GM19438 (cell line): ENCODE results near the gene CPSF7.
"Not testable (repeated sequence)": the region's sequence is repeated elsewhere in the genome, so short reads cannot be mapped to it uniquely, and the experiment has no call there.

ENCODE experiments used
- ATAC-seq: cut with Tn5 transposase; IDR thresholded peaks from one replicate; pipeline ENCODE4 v1.9.1; 2021; ENCODE audit warnings: low read depth; ENCODE audit not compliant: unreplicated experiment

The CPSF7 gene, protein sequence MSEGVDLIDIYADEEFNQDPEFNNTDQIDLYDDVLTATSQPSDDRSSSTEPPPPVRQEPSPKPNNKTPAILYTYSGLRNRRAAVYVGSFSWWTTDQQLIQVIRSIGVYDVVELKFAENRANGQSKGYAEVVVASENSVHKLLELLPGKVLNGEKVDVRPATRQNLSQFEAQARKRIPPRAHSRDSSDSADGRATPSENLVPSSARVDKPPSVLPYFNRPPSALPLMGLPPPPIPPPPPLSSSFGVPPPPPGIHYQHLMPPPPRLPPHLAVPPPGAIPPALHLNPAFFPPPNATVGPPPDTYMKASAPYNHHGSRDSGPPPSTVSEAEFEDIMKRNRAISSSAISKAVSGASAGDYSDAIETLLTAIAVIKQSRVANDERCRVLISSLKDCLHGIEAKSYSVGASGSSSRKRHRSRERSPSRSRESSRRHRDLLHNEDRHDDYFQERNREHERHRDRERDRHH

DNA sequence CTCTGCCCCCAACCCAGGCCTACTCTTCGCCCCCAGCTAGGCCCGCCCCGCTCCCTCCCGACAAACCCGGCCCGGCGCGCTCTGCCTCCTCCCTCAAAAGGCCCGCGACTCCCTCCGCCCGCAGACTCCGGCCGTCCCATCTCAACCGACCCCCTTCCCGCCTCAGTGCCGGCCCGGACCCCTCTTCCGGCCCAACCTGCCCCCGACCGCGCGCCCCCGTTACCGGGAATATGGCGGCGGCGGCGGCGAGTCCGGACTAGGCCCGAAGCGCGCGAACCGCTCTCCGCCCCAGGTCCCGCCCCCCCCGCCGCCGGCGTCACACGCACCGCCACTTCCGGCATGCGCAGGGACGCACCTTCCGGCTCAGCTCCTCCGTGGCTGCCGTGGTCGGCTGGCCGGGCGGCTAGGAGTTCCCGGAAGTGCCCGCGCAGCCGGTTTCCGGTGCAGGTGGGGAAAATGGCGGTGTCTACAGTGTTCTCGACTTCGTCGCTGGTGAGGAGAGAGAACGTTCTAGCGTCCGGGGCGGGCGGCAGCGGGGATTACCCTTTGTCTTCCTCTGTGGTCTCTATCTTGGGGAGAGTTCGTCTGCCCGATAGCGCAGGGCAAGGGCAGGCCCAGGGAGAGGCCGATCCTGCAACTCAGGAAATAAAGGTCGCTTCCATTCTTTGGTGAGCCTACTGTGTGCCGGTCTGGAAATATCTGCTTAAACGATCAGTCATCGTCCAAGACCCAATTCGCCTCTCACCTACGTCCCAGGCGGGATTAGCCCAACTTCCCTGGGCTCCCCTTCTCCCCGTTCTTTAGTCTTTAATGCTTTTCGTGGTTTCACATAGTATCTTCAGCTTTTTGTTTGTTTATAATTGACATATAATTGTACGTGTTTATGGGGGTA lies at the start of gene CPSF7, which contains the start of gene SDHAF2:
CPSF7 (minus strand) TSS at position 285 of the 892 bp plus-strand sequence. CDS start 740 bp downstream, outside the sequence.
SDHAF2 (plus strand) TSS at position 434 of the 892 bp plus-strand sequence; CDS start at position 457, 23 bp downstream.
- peak; percentile 87 for ATAC-seq

DNA sequence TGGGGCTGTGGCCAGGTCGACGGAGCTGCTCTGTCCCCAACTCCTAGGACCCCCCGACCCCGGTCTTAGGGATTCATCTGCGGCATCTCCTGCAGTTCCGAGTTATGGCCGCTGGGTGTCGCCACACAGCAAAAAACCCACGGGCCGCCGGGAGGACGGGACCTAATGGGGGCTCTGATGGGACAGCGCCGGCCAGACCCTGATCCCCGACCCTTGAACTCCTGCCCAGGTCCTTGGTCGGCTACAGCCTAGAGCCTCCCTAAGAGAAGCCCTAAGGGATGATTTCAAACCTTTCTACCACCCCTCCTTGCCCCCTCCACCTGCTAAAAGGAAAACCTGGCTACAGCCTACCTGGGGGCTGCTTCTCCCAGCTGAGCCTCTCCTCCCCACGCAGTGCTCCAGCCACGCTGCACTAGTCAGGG lies 48.0 kb upstream of the CPSF7 start:
- no peak for ATAC-seq

DNA sequence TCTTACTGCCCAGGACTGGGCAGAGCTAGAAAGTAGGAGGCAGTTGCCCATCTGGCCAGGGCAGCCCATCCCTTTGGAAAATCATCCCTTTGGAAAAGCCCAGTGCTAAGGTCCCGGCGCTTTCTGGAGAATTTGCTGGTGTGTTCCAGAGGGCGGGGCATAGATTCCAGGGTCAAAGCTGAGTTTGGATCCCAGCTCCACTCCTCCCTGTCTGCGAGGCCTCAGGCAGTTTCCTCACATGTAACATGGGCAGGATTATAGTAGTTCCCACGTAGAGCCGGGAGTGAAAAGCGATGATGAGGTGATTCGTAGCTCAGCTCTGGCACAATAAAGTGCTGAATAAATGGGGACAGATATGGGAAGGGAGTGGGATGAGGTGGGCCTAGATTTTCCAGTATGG lies 47.4 kb upstream of the CPSF7 start:
- ATAC-seq = no peak

- ATAC-seq = no peak
Observed at GRCh38 chr11:61476371-61476770, 46.6 kb upstream of the CPSF7 start.

- no peak for ATAC-seq
Observed at GRCh38 chr11:61475433-61475832, 45.7 kb upstream of the CPSF7 start.

- ATAC-seq = no peak
Observed at GRCh38 chr11:61474013-61474643, 44.4 kb upstream of the CPSF7 start.

DNA sequence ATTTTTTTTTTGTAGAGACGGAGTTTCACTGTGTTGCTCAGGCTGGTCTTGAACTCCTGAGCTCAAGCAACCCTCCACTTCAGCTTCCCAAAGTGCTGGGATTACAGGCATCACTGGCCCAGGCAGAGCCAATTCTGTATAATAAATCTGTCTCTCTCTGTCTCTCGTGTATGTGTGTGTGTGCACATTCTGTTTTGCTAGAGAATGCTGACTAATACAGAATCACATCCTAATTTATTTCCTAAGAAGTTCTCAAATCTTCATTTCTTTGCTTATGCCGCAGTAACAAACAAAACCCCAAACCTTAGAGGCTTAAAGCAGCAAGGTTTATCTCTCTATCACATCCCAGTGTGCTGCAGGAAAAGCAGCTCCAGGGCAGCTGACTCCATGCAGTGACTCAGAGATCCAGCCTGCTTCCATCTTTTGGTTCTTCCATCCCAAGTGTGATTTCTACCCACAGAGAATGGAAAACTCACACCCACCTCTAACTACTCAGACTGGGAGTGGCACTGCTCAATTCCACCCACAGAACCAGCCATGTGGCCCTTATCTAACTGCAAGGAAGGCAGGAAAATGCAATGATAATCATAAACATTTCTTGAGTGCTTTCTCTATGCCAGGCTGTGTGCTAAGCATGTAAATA lies 43.7 kb upstream of the CPSF7 start:
- no peak for ATAC-seq

GRCh38 chr11:61472868-61473267 lies 43.1 kb upstream of the CPSF7 start:
- ATAC-seq = no peak

DNA sequence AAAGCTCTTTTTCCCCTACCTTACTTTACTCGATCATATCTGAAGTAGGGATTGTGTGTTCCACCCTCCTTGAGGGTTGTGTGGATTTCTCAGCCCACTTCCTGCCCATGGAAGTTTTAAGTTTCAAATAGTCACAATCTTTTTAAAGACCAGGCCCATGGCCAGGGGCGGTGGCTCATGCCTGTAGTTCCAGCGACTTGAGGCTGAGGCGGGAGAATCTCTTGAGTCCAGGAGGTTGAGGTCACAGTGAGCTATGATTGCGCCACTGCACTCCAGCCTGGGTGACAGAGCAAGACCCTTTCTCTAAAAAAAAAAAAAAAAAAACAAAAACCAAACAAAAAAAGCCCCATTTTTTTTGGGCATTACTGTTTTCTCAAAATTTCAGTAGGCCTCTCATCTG lies 42.5 kb upstream of the CPSF7 start:
- no peak for ATAC-seq

GRCh38 chr11:61468002-61468401 lies 38.2 kb upstream of the CPSF7 start:
- no peak for ATAC-seq

DNA sequence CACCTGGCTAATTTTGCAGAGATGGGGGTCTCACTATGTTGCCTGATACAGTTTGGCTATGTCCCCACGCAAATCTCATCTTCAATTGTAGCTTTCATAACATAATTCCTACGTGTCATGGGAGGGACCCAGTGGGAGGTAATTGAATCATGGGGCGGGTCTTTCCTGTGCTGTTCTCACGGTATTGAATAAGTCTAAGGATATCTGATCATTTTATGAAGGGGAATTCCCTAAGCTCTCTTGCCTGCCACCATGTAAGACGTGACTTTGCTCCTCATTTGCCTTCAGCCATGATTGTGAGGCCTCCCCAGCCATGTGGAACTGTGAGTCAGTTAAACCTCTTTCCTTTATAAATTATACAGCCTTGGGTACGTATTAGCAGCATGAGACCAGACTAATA lies 37.8 kb upstream of the CPSF7 start:
- not testable (repeated sequence) for ATAC-seq

DNA sequence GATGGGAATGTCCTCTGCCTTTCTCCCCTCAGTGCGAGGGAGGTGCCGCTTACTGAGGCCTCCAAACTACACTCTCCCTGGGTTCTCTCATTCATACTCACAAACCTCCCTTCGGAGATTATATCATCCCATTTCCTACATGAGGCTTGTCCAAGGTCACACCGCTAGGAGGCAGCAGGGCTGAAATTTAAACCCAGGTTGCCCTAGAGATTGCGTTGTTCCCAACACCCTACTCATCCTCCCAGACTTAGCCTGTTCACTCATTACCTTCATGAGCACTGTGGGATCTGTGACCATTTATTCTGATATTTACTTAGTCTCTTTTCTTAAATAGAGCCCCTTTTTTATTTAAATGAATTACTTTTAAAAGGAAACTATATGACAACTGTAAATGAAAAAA lies 31.2 kb upstream of the CPSF7 start:
- ATAC-seq = no peak

DNA sequence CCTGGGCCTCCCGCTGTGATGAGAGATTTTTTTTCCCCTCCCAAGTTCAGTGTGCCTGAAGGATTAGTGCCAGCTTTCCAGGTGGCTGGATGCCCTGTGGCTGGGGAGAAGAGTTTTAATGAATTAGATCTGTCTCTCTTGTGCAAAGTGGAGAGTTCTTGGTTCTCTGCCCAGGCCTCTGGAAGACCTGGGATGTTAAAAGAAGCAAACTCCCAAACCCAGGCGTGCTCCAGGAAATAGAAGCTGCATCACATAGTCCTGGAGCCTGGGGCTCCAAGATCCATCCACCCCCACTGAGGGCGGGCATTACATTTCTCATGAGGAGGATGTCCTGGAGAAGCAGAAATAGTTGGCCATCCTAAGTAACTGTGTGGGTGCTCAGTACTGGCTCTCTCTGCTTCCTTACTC lies 30.7 kb upstream of the CPSF7 start:
- no peak for ATAC-seq

DNA sequence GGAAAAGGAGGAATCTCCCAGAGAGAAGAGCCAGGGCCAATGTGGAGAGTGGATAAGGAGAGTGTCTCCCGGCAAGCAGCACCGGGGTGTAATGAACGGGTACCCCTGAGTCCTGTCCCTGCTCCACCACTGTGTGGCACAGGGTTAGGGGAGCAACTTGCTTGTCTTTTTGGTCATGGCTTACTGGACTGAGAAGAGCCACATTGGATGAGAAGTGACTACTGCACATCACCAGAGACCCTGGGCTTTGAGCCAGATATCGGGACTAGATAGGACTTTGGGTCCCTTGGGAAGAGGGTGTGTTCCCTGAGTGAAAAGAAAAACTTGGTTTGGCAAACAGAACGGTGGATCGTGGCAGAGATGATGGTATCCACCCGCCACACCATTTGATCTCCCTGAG lies 24.7 kb upstream of the CPSF7 start:
- no peak for ATAC-seq

GRCh38 chr11:61453695-61454094 lies 23.9 kb upstream of the CPSF7 start:
- no peak for ATAC-seq

- no peak for ATAC-seq
Observed at GRCh38 chr11:61452825-61453224, 23.1 kb upstream of the CPSF7 start.

DNA sequence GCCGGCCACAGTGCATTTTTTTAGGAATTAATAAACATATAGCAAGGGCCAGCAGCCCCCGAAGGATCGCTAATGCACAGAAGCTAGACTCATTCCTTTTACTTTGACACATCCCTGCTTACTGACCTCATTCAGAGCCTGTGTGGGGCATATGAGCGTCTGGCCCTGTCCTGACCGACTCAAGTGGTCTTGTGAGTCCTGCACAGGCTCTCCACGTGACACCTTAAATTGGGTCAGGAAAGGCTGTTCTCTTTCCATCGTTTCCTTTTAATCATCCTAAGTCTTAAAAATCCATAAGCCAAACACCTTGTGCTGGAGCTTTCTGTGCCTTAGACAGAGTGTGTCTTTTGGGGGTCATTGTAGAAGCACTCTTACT lies 18.8 kb upstream of the CPSF7 start:
- ATAC-seq = no peak

DNA sequence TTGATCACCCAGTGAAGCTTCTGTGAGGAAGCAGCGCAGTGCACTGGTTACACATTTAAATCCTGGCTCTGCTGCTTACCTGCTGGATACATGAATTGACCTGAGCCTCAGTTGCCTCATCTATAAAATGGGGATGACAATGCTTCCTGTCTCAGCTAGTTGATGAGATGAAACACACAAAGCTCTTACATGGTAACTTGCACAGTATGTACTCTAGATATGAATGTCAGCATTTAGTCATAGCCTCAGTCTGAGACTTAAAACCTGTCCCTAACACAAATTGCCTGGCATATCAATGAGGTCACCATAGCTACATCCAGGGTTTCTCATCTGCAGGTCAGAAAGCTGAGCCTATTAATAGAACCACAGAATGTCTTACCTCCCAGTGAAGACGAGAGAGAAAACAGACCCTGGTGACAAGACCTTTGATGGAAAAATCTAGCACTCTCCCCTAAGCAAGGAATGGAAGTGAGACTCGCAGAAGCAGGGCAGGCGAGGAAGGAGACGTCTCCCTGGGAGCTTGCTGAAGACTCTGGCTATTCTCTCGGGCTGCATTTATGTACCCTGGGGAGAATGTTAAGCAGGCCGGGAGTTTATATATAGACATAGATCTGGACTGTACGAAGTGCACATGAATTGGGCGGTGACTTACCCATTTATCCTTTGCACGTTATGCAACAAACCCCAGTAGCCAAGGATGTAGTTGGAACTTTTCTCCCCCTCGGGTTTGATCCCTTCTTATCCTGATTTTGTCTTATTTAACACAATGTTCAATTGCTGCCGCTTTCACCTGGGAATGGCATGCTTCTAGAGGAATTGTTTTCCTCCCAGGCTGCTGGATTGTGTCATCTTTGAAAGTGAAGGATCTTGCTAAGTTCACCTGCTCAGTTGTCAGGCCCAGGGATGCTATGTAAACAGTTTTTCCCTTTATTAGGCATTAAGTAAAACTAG lies 18.1 kb upstream of the CPSF7 start:
- ATAC-seq = no peak

- ATAC-seq = no peak
Observed at GRCh38 chr11:61446211-61446651, 16.5 kb upstream of the CPSF7 start.
